Measurements from ENCODE around the gene GPR108.
A peak's percentile ranks its signal among the peaks of the same experiment; 100 is the strongest.
"Not testable (repeated sequence)": the region's sequence is repeated elsewhere in the genome, so short reads cannot be mapped to it uniquely, and the experiment has no call there.

GPR108 gene

DNA sequence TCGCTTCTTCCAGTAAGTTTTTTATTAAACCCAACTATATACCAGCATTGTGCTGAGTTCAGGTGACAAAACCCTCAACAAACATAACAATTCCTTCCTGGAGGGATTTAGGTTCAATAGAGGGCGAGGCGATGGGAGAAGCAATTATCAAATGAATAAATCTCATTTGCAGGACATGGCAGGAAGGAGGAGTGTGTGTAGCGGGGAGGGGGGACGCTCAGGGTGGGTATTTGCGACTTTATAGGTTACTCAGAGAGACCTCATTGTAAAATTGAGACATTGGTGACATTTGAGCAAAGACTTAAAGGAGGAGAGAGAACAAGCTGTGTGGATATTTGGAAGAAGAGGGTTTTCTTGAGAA is 20.8 kb downstream of the GPR108 start:
- Mint-ChIP-seq H3K36me3 (no peaks in the 10 kb centered on the region), H3K9me3 (peaks cover 6% of the 10 kb centered on the region), H3K27ac (no peak overlapping the region), H3K27me3 (peaks cover 61% of the 10 kb centered on the region), H3K4me3 (no peak overlapping the region), H3K4me1 (peaks cover 11% of the 10 kb centered on the region)
- no peak for DNase-seq
- CTCF ChIA-PET: no interaction called here

DNA sequence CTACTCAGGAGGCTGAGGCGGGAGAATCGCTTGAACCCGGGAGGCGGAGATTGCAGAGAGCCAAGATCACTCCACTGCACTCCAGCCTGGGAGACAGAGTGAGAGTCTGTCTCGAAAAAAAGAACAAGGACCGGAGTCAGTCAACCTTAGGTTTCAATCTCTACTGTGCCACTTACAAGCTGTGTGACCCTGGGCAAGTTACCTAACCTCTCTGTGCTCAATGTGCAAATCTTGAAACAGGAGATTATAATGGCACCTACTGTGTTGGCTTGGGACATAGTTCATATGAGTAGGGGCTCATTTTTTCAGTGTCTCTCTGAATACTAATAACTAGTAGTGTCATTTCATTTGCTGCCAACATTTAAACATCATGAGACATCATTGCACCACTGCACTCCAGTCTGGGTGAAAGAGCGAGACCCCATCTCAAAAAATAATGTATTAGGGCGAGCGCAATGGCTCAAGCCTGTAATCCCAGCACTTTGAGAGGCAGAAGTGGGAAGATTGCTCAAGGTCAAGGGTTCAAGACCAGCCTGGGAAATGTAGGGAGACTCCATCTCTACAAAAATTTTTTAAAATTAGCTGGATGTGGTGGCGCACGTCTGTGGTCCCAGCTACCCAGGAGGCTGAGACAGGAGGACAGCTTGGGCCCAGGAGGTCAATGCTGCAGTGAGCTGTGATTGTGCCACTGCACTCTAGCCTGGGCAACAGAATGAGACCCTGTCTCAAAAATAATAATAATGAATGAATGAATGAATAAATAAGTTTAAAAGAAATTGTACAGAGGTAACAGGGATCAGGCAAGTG is 22.4 kb downstream of the GPR108 start:
- DNase-seq: no peak
- H3K27me3 Mint-ChIP-seq: peaks cover 66% of the 10 kb centered on the region
- peaks cover 6% of the 10 kb centered on the region for H3K9me3 Mint-ChIP-seq
- CTCF ChIA-PET: interaction anchor here (0.7 kb wide), 1 partner anchor 84 kb away, joined by 3 read pairs; no protein-coding TSS in a partner anchor
- peaks cover 13% of the 10 kb centered on the region for H3K4me1 Mint-ChIP-seq
- H3K27ac Mint-ChIP-seq: no peak overlapping the region
- no peak overlapping the region for H3K4me3 Mint-ChIP-seq
- H3K36me3 Mint-ChIP-seq: no peaks in the 10 kb centered on the region

DNA sequence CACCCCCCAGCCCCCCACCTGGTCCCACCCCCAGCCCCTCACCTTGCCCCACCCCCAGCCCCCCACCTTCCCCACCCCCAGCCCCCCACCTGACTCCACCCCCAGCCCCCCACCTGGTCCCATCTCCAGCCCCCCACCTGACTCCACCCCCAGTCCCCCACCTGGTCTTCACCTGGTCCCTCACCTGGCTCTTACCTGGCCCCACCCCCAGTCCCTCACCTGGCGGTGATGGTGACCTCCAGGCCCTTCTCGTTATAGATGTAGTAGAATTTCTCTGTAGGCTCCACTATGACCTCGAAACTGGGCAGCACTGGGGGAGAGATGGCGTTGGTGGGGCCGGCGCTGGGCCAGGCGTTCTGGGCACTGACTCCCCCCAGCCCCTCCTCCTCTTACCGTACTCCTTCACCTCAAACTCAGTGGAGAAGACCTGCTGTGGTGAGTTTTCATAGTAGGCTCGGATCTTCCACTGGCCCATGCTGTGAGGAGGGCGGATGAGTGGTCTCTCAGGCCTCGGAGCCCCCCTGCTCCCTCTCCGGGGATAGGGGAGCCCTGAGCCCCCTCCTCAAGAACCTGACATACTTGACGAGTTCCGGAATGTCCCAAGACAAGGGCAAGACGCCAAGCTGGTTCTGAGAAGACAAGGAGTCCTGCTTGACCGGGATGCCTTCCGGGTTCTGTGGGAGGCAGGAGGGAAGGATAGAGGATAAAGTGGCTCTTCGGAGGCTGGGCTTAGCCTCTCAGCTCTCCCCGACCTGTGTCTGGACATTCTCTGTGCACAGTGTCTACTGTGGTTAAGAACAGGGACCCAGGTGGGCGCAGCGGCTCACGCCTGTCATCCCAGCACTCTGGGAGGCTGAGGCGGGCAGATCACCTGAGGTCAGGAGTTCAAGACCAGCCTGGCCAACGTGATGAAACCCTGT is 23.3 kb downstream of the GPR108 start:
- H3K27me3 Mint-ChIP-seq: peaks cover 67% of the 10 kb centered on the region
- CTCF ChIA-PET: no interaction called here
- H3K4me1 Mint-ChIP-seq: peaks cover 9% of the 10 kb centered on the region
- H3K36me3 Mint-ChIP-seq: peaks cover 3% of the 10 kb centered on the region
- H3K27ac Mint-ChIP-seq: no peak overlapping the region
- no peak overlapping the region for H3K4me3 Mint-ChIP-seq
- H3K9me3 Mint-ChIP-seq: peaks cover 6% of the 10 kb centered on the region
- no peak for DNase-seq

- CTCF ChIA-PET: no interaction called here
- H3K4me1 Mint-ChIP-seq: peaks cover 9% of the 10 kb centered on the region
- H3K27ac Mint-ChIP-seq: peak overlapping the region; percentile 25
- DNase-seq: no peak
- peaks cover 3% of the 10 kb centered on the region for H3K36me3 Mint-ChIP-seq
- peaks cover 6% of the 10 kb centered on the region for H3K9me3 Mint-ChIP-seq
- no peak overlapping the region for H3K4me3 Mint-ChIP-seq
- H3K27me3 Mint-ChIP-seq: peaks cover 76% of the 10 kb centered on the region
Observed at GRCh38 chr19:6712692-6713670, 24.4 kb downstream of the GPR108 start.

DNA sequence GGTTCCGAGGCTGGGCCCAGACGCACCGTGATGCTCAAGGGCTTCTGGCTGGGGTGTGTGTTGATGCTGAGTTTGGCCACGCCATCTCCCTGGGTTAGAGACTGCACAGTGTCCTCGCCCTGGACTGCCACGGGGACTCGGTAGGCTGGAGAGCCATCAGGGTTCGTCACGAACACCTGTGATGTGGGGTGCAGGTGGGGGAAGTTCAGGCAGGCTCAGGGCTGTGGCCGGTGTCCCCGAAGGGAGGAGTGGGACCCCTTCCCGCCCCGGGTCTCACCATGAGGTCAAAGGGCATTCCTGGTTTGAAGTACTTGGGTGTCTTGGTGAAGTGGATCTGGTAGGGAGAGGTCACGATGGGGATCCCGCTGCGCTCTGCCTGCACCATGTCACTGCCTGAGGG is 25.1 kb downstream of the GPR108 start:
- peaks cover 76% of the 10 kb centered on the region for H3K27me3 Mint-ChIP-seq
- peaks cover 9% of the 10 kb centered on the region for H3K4me1 Mint-ChIP-seq
- H3K36me3 Mint-ChIP-seq: peaks cover 3% of the 10 kb centered on the region
- peaks cover under 1% of the 10 kb centered on the region for H3K9me3 Mint-ChIP-seq
- no peak overlapping the region for H3K4me3 Mint-ChIP-seq
- CTCF ChIA-PET: no interaction called here
- DNase-seq: no peak
- no peak overlapping the region for H3K27ac Mint-ChIP-seq

- peaks cover 3% of the 10 kb centered on the region for H3K36me3 Mint-ChIP-seq
- peaks cover 9% of the 10 kb centered on the region for H3K4me1 Mint-ChIP-seq
- CTCF ChIA-PET: no interaction called here
- H3K4me3 Mint-ChIP-seq: no peak overlapping the region
- no peak for DNase-seq
- H3K9me3 Mint-ChIP-seq: no peaks in the 10 kb centered on the region
- H3K27ac Mint-ChIP-seq: no peak overlapping the region
- peaks cover 77% of the 10 kb centered on the region for H3K27me3 Mint-ChIP-seq
Observed at GRCh38 chr19:6711605-6712004, 25.8 kb downstream of the GPR108 start.

GRCh38 chr19:6711078-6711361 is 26.4 kb downstream of the GPR108 start:
- Mint-ChIP-seq H3K36me3 (peaks cover 3% of the 10 kb centered on the region), H3K9me3 (no peaks in the 10 kb centered on the region), H3K27ac (no peak overlapping the region), H3K27me3 (peaks cover 79% of the 10 kb centered on the region), H3K4me1 (peaks cover 9% of the 10 kb centered on the region), H3K4me3 (no peak overlapping the region)
- CTCF ChIA-PET: no interaction called here
- no peak for DNase-seq

DNA sequence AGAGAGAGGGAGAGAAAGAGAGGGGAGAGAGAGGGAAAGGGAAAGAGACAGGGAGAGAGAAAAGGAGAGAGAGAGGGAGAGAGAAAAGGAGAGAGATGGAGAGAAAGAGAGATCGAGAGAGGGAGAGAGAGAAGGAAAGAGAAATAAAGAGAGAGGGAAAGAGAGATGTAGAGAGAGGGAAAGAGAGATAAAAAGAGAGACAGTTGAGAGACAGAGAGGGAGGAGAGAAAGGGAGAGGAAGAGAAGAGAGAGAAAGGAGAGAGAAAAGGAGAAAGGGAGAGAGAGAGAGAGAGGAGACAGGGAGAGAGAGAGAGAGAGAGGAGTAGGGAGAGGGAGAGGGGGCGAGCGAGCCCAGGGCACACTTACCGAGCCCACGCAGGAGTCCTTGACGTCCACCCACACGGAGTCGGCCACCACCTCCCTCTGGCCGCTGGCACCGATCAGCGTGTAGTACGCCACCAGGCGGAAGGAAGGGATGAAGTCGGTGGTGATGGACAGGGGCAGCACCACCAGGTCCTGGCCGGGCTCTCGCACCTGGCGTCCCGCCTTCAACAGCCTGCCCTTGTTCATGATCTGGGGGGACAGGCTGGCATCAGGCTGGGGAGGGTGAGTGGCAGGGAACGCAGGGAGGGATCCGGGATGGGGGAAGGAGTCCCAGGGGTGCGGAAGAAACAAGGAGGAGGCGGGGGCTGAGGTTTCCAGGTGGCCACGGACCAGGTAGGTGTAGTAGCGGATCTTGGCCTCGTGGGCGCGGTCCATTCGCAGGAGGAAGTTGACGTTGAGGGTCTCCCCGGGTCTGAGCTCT is 26.9 kb downstream of the GPR108 start:
- DNase-seq: no peak
- CTCF ChIA-PET: no interaction called here
- Mint-ChIP-seq H3K27me3 (peaks cover 77% of the 10 kb centered on the region), H3K9me3 (no peaks in the 10 kb centered on the region), H3K36me3 (peaks cover 3% of the 10 kb centered on the region), H3K4me1 (peaks cover 9% of the 10 kb centered on the region), H3K4me3 (no peak overlapping the region), H3K27ac (no peak overlapping the region)

DNA sequence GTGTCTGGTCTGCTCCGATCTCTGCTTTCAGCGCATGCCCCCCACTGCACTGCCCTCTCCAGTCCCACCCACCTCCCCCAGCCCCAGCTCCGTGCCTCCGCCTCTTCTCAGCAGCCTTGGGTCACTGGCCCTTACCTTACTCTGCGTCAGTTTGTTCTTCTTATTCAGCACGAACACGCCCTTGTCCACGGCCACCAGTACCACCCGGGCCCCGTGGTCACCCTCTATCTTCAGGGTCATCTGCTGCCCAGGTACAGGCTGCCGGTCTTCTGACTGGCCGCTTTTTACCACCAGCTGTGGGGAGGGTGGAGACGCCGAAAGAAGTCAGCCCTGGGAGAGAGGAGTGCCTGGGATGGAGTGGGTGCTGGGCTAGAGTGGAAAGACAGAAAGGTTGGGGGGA is 27.8 kb downstream of the GPR108 start:
- CTCF ChIA-PET: no interaction called here
- peaks cover 83% of the 10 kb centered on the region for H3K27me3 Mint-ChIP-seq

GRCh38 chr19:6708913-6709312 is 28.5 kb downstream of the GPR108 start:
- H3K27me3 Mint-ChIP-seq: peaks cover 77% of the 10 kb centered on the region
- H3K36me3 Mint-ChIP-seq, CTCF ChIA-PET, H3K27ac Mint-ChIP-seq, H3K4me1 Mint-ChIP-seq, DNase-seq, H3K9me3 Mint-ChIP-seq, H3K4me3 Mint-ChIP-seq: not testable (repeated sequence)

More for the DNA sequence above, 27.8 kb downstream of the GPR108 start:
- Mint-ChIP-seq H3K27ac (no peak overlapping the region), H3K36me3 (peaks cover 3% of the 10 kb centered on the region), H3K4me3 (no peak overlapping the region), H3K9me3 (no peaks in the 10 kb centered on the region), H3K4me1 (peaks cover 9% of the 10 kb centered on the region)
- DNase-seq: no peak

GRCh38 chr19:6708346-6708745 is 29.0 kb downstream of the GPR108 start:
- Mint-ChIP-seq H3K9me3 (no peaks in the 10 kb centered on the region), H3K36me3 (peaks cover 3% of the 10 kb centered on the region), H3K4me3 (no peak overlapping the region), H3K27ac (no peak overlapping the region), H3K4me1 (peaks cover 9% of the 10 kb centered on the region), H3K27me3 (peaks cover 77% of the 10 kb centered on the region)
- CTCF ChIA-PET: interaction anchor here (0.6 kb wide), 1 partner anchor 34 kb away, joined by 3 read pairs; no protein-coding TSS in a partner anchor
- DNase-seq: no peak

- DNase-seq: no peak
- Mint-ChIP-seq H3K27ac (no peak overlapping the region), H3K9me3 (no peaks in the 10 kb centered on the region), H3K4me3 (no peak overlapping the region), H3K36me3 (peaks cover 3% of the 10 kb centered on the region), H3K27me3 (peaks cover 76% of the 10 kb centered on the region), H3K4me1 (peaks cover 9% of the 10 kb centered on the region)
- CTCF ChIA-PET: interaction anchor here (0.6 kb wide), 1 partner anchor 34 kb away, joined by 3 read pairs; no protein-coding TSS in a partner anchor
Observed at GRCh38 chr19:6707658-6708018, 29.7 kb downstream of the GPR108 start.

GRCh38 chr19:6707011-6707657 is 30.2 kb downstream of the GPR108 start:
- H3K36me3 Mint-ChIP-seq: peaks cover 3% of the 10 kb centered on the region

More at GRCh38 chr19:6707011-6707657, 30.2 kb downstream of the GPR108 start:
- no peaks in the 10 kb centered on the region for H3K9me3 Mint-ChIP-seq
- no peak for DNase-seq
- peaks cover 76% of the 10 kb centered on the region for H3K27me3 Mint-ChIP-seq
- H3K4me1 Mint-ChIP-seq: peaks cover 9% of the 10 kb centered on the region
- no peak overlapping the region for H3K27ac Mint-ChIP-seq
- CTCF ChIA-PET: no interaction called here
- H3K4me3 Mint-ChIP-seq: no peak overlapping the region
